ENCODE results near the gene DBN1.

DBN1 gene

GRCh38 chr5:177440990-177441780, 32.2 kb downstream of the DBN1 start:
- DNase-seq (ENCODE audit: extremely low read depth, low read depth): no peak
- no peak for TF ChIP-seq CTCF (IDR thresholded peaks at IDR 0.05; ENCODE audit: low read depth, low read length)

DNA sequence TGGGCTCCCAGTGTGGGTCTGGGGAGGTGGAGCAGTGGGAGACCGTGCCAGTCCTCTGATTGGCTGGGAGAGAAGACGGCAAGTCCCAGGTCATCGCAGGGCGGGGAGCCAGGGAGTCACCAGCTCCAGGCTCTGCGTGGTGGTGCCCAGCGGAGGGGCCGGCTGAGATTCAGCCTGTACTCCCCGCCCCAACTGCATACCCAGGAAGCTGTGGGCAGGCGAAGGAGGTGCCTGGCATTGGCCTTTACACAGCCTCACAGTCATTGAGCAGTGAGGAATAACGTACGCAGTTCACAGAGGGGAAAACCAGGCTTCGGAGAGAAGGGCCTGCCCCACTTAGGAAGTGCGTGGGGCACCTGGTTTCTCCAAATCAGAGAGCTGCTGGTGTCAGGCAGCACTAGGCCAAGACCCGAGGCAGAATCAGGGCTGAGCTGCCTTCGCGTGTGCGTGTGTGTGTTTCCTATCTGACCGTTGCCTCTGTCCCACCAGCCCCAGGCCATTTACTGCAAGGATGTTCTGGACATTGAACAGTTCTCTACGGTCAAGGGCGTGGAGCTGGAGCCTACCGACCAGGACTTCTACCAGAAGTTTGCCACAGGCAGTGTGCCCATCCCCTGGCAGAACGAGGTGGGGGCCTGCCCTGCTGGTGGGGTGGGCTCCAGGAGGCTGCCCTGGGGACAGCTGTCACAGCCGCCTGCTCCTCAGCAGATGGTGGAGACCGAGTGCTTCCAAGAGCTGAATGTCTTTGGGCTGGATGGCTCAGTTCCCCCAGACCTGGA, 33.0 kb downstream of the DBN1 start:
- no peak for TF ChIP-seq CTCF (IDR thresholded peaks at IDR 0.05; ENCODE audit: low read depth, low read length)
- no peak for DNase-seq (ENCODE audit: extremely low read depth, low read depth)

- no peak for DNase-seq (ENCODE audit: extremely low read depth, low read depth)
- TF ChIP-seq CTCF (IDR thresholded peaks at IDR 0.05; ENCODE audit: low read depth, low read length): no peak
Observed at GRCh38 chr5:177439518-177440053, 33.8 kb downstream of the DBN1 start.

GRCh38 chr5:177438468-177438867, 35.0 kb downstream of the DBN1 start:
- DNase-seq (ENCODE audit: extremely low read depth, low read depth): no peak
- TF ChIP-seq CTCF (IDR thresholded peaks at IDR 0.05; ENCODE audit: low read depth, low read length): no peak

- DNase-seq (ENCODE audit: extremely low read depth, low read depth): no peak
Observed at GRCh38 chr5:177437623-177438022, 35.8 kb downstream of the DBN1 start.

GRCh38 chr5:177435847-177436536, 37.4 kb downstream of the DBN1 start:
- no peak for TF ChIP-seq CTCF (IDR thresholded peaks at IDR 0.05; ENCODE audit: low read depth, low read length)
- DNase-seq (ENCODE audit: extremely low read depth, low read depth): no peak

More at GRCh38 chr5:177437623-177438022, 35.8 kb downstream of the DBN1 start:
- no peak for TF ChIP-seq CTCF (IDR thresholded peaks at IDR 0.05; ENCODE audit: low read depth, low read length)
